HG03565 (cell line): Measurements from ENCODE around the gene ANKRD2.

Experiments
- ATAC-seq: cut with Tn5 transposase; IDR thresholded peaks from one replicate; pipeline ENCODE4 v1.9.1; 2021; ENCODE audit warnings: mild to moderate bottlenecking, moderate library complexity; ENCODE audit not compliant: unreplicated experiment

The ANKRD2 gene

GRCh38 chr10:97590748-97591495, 18.3 kb downstream of the ANKRD2 start:
- no peak for ATAC-seq

GRCh38 chr10:97593421-97593820, 20.8 kb downstream of the ANKRD2 start:
- no peak for ATAC-seq

- no peak for ATAC-seq
Observed at GRCh38 chr10:97596101-97597082, 23.8 kb downstream of the ANKRD2 start.

GRCh38 chr10:97597778-97598177, 25.2 kb downstream of the ANKRD2 start:
- no peak for ATAC-seq

GRCh38 chr10:97598407-97599271, 26.1 kb downstream of the ANKRD2 start:
- no peak for ATAC-seq

GRCh38 chr10:97599272-97599619, 26.7 kb downstream of the ANKRD2 start:
- no peak for ATAC-seq

GRCh38 chr10:97600616-97601015, 28.0 kb downstream of the ANKRD2 start:
- no peak for ATAC-seq

- ATAC-seq: no peak
Observed at GRCh38 chr10:97601268-97602215, 29.0 kb downstream of the ANKRD2 start.

- ATAC-seq: no peak
Observed at GRCh38 chr10:97607095-97607636, 34.6 kb downstream of the ANKRD2 start.

- no peak for ATAC-seq
Observed at GRCh38 chr10:97608991-97609561, 36.5 kb downstream of the ANKRD2 start.

GRCh38 chr10:97611473-97611872, 38.9 kb downstream of the ANKRD2 start:
- no peak for ATAC-seq

GRCh38 chr10:97612386-97612785, 39.8 kb downstream of the ANKRD2 start:
- ATAC-seq: no peak

GRCh38 chr10:97618285-97618684, 45.7 kb downstream of the ANKRD2 start:
- no peak for ATAC-seq

GRCh38 chr10:97618733-97619132, 46.2 kb downstream of the ANKRD2 start:
- no peak for ATAC-seq

- no peak for ATAC-seq
Observed at GRCh38 chr10:97623277-97623676, 50.7 kb downstream of the ANKRD2 start.

GRCh38 chr10:97627731-97628130, 55.2 kb downstream of the ANKRD2 start:
- ATAC-seq: no peak

- no peak for ATAC-seq
Observed at GRCh38 chr10:97628228-97628627, 55.6 kb downstream of the ANKRD2 start.

GRCh38 chr10:97629289-97629688, 56.7 kb downstream of the ANKRD2 start:
- ATAC-seq: no peak

- ATAC-seq: no peak
Observed at GRCh38 chr10:97631098-97631497, 58.5 kb downstream of the ANKRD2 start.
